Right lobe of liver (tissue), 6 donors: ENCODE data around the gene SGSM2. TPM values are rescaled to one million over a fixed set of nuclear protein-coding genes. Genes with fewer than 3 reads are reported as not detected.

ENCODE experiments used
- ATAC-seq, 4 donors: fragments of 200-7000 bp; cut with Tn5 transposase; one replicate each; pipeline ENCODE4 v1.9.1; 2020; ENCODE audit warnings: mild to moderate bottlenecking in 4 of 4, moderate library complexity in 4 of 4
- DNase-seq, 3 donors: peaks; one replicate each; pipeline ENCODE4 v3.0.0-alpha.2; 2020
- H3K27ac ChIP-seq, 3 donors: fragments of 200-600 bp; one replicate each; pipeline ENCODE4 v1.8.0; 2022
- H3K27me3 ChIP-seq, 2 donors: fragments of 200-600 bp; one replicate each; pipeline ENCODE4 v1.8.0; 2022
- H3K36me3 ChIP-seq, 4 donors: fragments of 200-600 bp; sonication (generic) in 1 of 4; one replicate each; pipeline versions ENCODE4 v1.5.1 to v1.8.0; 2017 to 2022; ENCODE audit warnings: control low read depth in 1 of 4
- H3K4me1 ChIP-seq, 4 donors: fragments of 200-600 bp; sonication (generic) in 1 of 4; one replicate each; pipeline versions ENCODE4 v1.5.1 to v1.8.0; 2017 to 2022; ENCODE audit warnings: control low read depth in 1 of 4
- H3K4me3 ChIP-seq, 3 donors: fragments of 200-600 bp; one replicate each; pipeline ENCODE4 v1.8.0; 2022
- H3K9me3 ChIP-seq, 4 donors: fragments of 200-600 bp; sonication (generic) in 1 of 4; one replicate each; pipeline versions ENCODE4 v1.5.1 to v1.8.0; 2017 to 2022; ENCODE audit warnings: control low read depth in 1 of 4
- POLR2A ChIP-seq: fragments of 450-650 bp; IDR thresholded peaks from one replicate; pipeline ENCODE4 v1.6.1; 2017; ENCODE audit warnings: antibody characterized with exemption, mild to moderate bottlenecking
- WGBS: methylation state at CpG from one replicate; pipeline ENCODE4 v1.1.6; 2018; ENCODE audit warnings: low coverage, low lambda C conversion rate; ENCODE audit not compliant: insufficient coverage; ENCODE audit errors: missing lambda C conversion rate; 5-methylcytosine and 5-hydroxymethylcytosine counted together
- intact Hi-C, 2 donors: fragments of 100-400 bp; cut with DNase I; formaldehyde crosslinking; loops; one replicate each; pipeline versions ENCODE4 v1.11.2 to v1.14.1; 2022
- total RNA-seq, 6 experiments: library from RNA; depleted of rRNA in 2 of 6; stranded (reverse); fragments of >200 nt in 2 of 6; fragmentation: NEBNext Ultra II Directional in 3 of 6; extraction: Animal tissue kit (Norgen Biotek cat#: 25700) in 3 of 6; gene quantifications; one replicate each; pipeline versions ENCODE4 v1.1.0 to v1.2.4, GENCODE V29; 2016 to 2023
- TF ChIP-seq, protein P1 (sequence below), 4 donors: fragments of 200-600 bp in 3 of 4; fragments of 450-650 bp in 1 of 4; IDR thresholded peaks; one replicate each; pipeline versions ENCODE4 v1.5.1 to v1.8.0; 2016 to 2022; ENCODE audit warnings: antibody characterized with exemption in 4 of 4, mild to moderate bottlenecking in 2 of 4
- donor health status: DM: no; HTN: yes; CAD: no.
- donor health status: DM: no; HTN: no; CAD: no.
- donor health status: DM: no; HTN: no; CAD: no.
- donor health status: DM: no; HTN: yes; CAD: no.
- donor health status: DM: no; HTN: yes; CAD: no.

SGSM2 gene
- total RNA-seq, 6 experiments from 2014 or later = 6.0 to 17.2 (median 13.2) TPM

DNA sequence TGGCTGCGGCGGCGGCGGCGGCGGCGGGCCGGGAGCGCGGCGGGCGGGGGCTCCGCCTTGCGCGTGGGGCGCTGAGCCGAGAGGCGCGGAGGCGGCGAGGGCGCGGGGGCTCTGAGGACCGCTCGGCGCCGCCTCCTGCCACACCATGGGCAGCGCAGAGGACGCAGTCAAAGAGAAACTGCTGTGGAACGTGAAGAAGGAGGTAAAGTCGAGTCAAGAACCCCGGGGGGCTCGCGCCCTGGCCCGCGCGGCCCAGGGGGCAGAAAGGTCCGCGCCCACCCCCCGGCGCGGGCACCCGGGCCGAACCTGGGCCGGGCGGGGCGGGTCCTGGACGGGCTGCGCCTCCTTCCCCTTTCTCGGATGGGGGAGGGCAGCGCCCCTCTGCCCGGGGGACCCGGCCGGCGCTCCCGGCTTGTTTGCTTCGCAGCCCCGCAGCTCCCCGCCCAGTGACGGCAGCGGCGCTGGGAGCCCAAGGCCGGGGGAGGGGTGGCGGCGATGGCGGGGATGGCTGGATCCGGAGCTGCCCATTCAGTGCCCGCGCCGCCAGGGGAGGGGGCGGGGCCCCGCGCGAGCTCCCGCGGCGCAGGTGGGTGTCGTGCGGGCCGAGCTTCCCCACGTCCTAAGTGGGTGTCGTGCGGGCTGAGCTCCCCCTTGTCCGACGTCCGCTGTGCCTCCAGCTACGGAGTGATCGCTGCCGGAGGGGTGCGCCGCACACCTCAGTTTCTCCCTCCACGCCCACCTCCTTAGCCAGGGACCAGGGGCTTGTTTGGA, 428 bp downstream of the SGSM2 start:
- 5% methylated on average over 8 of the region's 92 CpGs for WGBS
- Histone ChIP-seq H3K27ac (peak overlapping the region in 2 of 3 donors; percentile 65 to 71), H3K4me1 (peaks cover 0 to 10% (median 5%) of the 10 kb centered on the region in 4 donors), H3K27me3 (no peaks in the 10 kb centered on the region), H3K9me3 (no peaks in the 10 kb centered on the region), H3K36me3 (peaks cover 0 to 24% (median 12%) of the 10 kb centered on the region in 4 donors), H3K4me3 (peak overlapping the region; percentile 47 to 98 (median 87))
- peak; percentile 32 for TF ChIP-seq POLR2A
- TF ChIP-seq, protein P1, sequence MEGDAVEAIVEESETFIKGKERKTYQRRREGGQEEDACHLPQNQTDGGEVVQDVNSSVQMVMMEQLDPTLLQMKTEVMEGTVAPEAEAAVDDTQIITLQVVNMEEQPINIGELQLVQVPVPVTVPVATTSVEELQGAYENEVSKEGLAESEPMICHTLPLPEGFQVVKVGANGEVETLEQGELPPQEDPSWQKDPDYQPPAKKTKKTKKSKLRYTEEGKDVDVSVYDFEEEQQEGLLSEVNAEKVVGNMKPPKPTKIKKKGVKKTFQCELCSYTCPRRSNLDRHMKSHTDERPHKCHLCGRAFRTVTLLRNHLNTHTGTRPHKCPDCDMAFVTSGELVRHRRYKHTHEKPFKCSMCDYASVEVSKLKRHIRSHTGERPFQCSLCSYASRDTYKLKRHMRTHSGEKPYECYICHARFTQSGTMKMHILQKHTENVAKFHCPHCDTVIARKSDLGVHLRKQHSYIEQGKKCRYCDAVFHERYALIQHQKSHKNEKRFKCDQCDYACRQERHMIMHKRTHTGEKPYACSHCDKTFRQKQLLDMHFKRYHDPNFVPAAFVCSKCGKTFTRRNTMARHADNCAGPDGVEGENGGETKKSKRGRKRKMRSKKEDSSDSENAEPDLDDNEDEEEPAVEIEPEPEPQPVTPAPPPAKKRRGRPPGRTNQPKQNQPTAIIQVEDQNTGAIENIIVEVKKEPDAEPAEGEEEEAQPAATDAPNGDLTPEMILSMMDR (IDR thresholded peaks at IDR 0.05) = no peak
- ATAC-seq = peak; percentile 46 to 65 (median 53)
- intact Hi-C loops = no loop called here
- DNase-seq = peak; percentile 66 to 71 (median 69)

DNA sequence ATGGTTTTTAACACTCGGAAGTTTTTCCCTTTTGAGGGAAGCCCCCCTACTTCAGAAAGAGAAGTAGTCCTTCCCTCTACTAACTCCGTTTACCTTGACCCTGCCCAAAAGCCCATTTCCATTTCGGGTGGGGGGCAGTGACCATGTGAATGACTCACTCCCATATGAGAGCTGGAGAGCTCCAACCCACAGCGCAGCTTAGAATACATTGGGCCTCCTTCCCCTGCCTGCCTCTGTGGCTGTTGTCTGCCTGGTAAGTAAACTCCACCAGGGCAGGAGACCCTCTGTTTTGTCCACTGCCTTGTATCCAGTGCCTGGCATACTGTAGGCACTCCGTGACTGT, 985 bp downstream of the SGSM2 start:
- no peak for TF ChIP-seq POLR2A
- TF ChIP-seq, protein P1 (IDR thresholded peaks at IDR 0.05) = no peak
- ATAC-seq = no peak
- no peak overlapping the region for H3K27ac ChIP-seq
- 14% methylated on average over 4 of the region's 5 CpGs for WGBS
- peaks cover 0 to 18% (median 8%) of the 10 kb centered on the region in 4 donors for H3K36me3 ChIP-seq
- no peak for DNase-seq
- H3K4me3 ChIP-seq = peak overlapping the region; percentile 47 to 98 (median 87)
- no peaks in the 10 kb centered on the region for H3K9me3 ChIP-seq
- no peaks in the 10 kb centered on the region for H3K27me3 ChIP-seq
- intact Hi-C loops = no loop called here
- H3K4me1 ChIP-seq = peaks cover 0 to 10% (median 5%) of the 10 kb centered on the region in 4 donors

DNA sequence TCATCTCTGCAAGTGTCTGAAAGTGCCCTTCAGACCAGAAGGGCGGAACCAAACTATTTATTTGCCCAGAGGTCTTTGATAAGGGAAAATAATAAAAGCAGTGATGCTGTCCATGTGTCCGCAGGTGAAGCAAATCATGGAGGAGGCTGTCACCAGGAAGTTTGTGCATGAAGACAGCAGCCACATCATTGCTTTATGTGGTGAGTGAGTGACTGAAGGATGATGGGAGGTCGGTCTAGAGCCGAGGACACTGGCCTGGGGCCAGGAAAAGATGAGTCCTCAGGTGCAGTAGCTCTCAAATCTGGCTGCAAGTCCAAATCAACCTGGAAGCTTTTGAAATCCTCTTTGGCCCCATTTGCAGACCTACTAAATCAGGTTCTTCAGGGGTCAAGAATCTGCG, 6.1 kb downstream of the SGSM2 start:
- H3K36me3 ChIP-seq = no peaks in the 10 kb centered on the region
- no peak overlapping the region for H3K4me3 ChIP-seq
- intact Hi-C loops = no loop called here
- ATAC-seq (no peak), DNase-seq (no peak)
- no peak for TF ChIP-seq POLR2A
- TF ChIP-seq, protein P1 (IDR thresholded peaks at IDR 0.05) = no peak
- no peak overlapping the region for H3K27ac ChIP-seq
- H3K27me3 ChIP-seq = no peaks in the 10 kb centered on the region
- 71% methylated on average over 5 of the region's 5 CpGs for WGBS
- H3K4me1 ChIP-seq = peaks cover 0 to 7% (median 4%) of the 10 kb centered on the region in 4 donors
- no peaks in the 10 kb centered on the region for H3K9me3 ChIP-seq

DNA sequence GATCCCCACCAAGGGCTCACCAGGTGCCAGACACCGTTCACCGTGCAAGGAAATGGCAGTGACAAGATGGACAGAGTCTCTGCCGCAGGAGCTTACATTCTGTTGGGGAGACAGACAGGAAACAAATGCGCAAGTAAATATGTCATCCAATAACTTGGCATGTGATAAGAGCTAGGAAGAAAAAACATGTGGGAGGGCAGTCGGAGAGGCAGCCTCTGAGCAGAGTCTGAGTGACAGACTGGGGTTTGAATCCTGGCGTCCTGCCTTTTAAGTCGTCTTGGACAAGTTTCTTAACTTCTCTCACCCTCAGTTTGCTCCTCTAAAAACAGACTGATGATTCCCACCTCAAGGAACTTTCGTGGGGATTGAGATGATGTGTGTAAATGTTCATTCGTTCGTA, 7.2 kb downstream of the SGSM2 start:
- no peak overlapping the region for H3K27ac ChIP-seq
- TF ChIP-seq, protein P1 (IDR thresholded peaks at IDR 0.05) = no peak
- no peak for TF ChIP-seq POLR2A
- no peaks in the 10 kb centered on the region for H3K9me3 ChIP-seq
- H3K4me1 ChIP-seq = peaks cover 0 to 9% (median 5%) of the 10 kb centered on the region in 4 donors
- H3K27me3 ChIP-seq = no peaks in the 10 kb centered on the region
- no peak overlapping the region for H3K4me3 ChIP-seq
- DNase-seq (no peak), ATAC-seq (no peak)
- WGBS = 84% methylated on average over 6 of the region's 10 CpGs
- intact Hi-C loops = no loop called here
- no peaks in the 10 kb centered on the region for H3K36me3 ChIP-seq
